Left lung (tissue), 10 donors: Measurements from ENCODE around the gene ACVR2B. TPM values are rescaled to one million over a fixed set of nuclear protein-coding genes. Genes with fewer than 3 reads are reported as not detected.

Experiments used
- ATAC-seq: fragments of 200-7000 bp; cut with Tn5 transposase; one replicate; pipeline ENCODE4 v1.9.1; 2020; ENCODE audit warnings: moderate library complexity
- DNase-seq, 4 donors: peaks; one replicate each; pipeline ENCODE4 v3.0.0-alpha.2; 2013 to 2020
- H3K27ac ChIP-seq, 2 donors: fragments of 200-600 bp; sonication (generic) in 1 of 2; one replicate each; pipeline versions ENCODE4 v1.5.0 to v1.8.0; 2020 to 2021
- H3K27me3 ChIP-seq, 2 donors: fragments of 200-600 bp; sonication (generic) in 1 of 2; one replicate each; pipeline versions ENCODE4 v1.5.0 to v1.8.0; 2020 to 2021
- H3K36me3 ChIP-seq, 2 donors: fragments of 200-600 bp; sonication (generic) in 1 of 2; one replicate each; pipeline versions ENCODE4 v1.5.0 to v1.8.0; 2020 to 2021
- H3K4me1 ChIP-seq, 2 donors: fragments of 200-600 bp; one replicate each; pipeline ENCODE4 v1.8.0; 2021
- H3K4me3 ChIP-seq, 2 donors: fragments of 200-600 bp; sonication (generic) in 1 of 2; one replicate each; pipeline versions ENCODE4 v1.5.0 to v1.8.0; 2020 to 2021; ENCODE audit warnings: mild to moderate bottlenecking in 1 of 2
- H3K9me3 ChIP-seq, 2 donors: fragments of 200-600 bp; sonication (generic) in 1 of 2; one replicate each; pipeline versions ENCODE4 v1.5.0 to v1.8.0; 2020 to 2021
- intact Hi-C, 2 donors: fragments of 100-400 bp; cut with DNase I; formaldehyde crosslinking; loops; one replicate each; pipeline versions ENCODE4 v1.11.2 to v1.14.2; 2022
- polyA plus RNA-seq, 6 donors: library from polyadenylated mRNA; unstranded; fragments of 120-200 nt; gene quantifications; one replicate each; pipeline ENCODE4 v1.2.1, GENCODE V29; 2013; ENCODE audit not compliant: insufficient read length in 6 of 6
- total RNA-seq, 2 donors: library from RNA; stranded (reverse); fragmentation: NEBNext Ultra II Directional; extraction: Animal tissue kit (Norgen Biotek cat#: 25700); gene quantifications; one replicate each; pipeline ENCODE4 v1.2.1, GENCODE V29; 2021
- TF ChIP-seq, protein P1 (sequence below), 2 donors: fragments of 200-600 bp; sonication (generic) in 1 of 2; IDR thresholded peaks; one replicate each; pipeline versions ENCODE4 v1.5.0 to v1.8.0; 2021; ENCODE audit warnings: antibody characterized with exemption in 2 of 2
- donor health status: DM: no; HTN: yes; CAD: no.
- donor health status: DM: no; HTN: no; CAD: no.

The ACVR2B gene
- total and polyA plus RNA-seq, 8 donors = 5.2 to 12.6 (median 11.0) TPM

DNA sequence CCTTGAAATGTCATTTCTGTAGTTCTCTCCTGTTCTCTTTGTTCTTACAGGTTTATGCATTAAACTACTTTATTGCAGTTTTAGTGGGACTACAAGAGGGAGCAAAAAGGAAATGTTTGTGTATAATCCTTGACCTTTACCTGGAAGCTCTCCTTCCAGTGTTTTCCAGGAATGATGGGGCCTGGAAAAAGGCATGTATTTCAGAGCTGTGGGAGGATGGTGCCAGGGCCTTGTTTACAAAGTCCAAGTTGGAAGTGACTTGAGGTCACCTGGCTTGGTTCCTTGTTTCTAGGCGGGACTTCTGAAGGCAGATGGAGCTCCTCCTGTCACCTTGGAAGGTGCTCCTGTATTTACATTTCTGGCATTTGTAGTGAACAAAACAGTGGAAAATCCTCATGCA is 15.1 kb downstream of the ACVR2B start:
- Histone ChIP-seq H3K9me3 (peaks cover 5 to 18% of the 10 kb centered on the region in 2 donors), H3K27me3 (no peaks in the 10 kb centered on the region), H3K4me1 (no peaks in the 10 kb centered on the region), H3K4me3 (no peak overlapping the region), H3K27ac (no peak overlapping the region), H3K36me3 (no peaks in the 10 kb centered on the region)
- TF ChIP-seq, protein P1, sequence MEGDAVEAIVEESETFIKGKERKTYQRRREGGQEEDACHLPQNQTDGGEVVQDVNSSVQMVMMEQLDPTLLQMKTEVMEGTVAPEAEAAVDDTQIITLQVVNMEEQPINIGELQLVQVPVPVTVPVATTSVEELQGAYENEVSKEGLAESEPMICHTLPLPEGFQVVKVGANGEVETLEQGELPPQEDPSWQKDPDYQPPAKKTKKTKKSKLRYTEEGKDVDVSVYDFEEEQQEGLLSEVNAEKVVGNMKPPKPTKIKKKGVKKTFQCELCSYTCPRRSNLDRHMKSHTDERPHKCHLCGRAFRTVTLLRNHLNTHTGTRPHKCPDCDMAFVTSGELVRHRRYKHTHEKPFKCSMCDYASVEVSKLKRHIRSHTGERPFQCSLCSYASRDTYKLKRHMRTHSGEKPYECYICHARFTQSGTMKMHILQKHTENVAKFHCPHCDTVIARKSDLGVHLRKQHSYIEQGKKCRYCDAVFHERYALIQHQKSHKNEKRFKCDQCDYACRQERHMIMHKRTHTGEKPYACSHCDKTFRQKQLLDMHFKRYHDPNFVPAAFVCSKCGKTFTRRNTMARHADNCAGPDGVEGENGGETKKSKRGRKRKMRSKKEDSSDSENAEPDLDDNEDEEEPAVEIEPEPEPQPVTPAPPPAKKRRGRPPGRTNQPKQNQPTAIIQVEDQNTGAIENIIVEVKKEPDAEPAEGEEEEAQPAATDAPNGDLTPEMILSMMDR (IDR thresholded peaks at IDR 0.05) = no peak
- intact Hi-C loops = no loop called here
- ATAC-seq (no peak), DNase-seq (no peak)

DNA sequence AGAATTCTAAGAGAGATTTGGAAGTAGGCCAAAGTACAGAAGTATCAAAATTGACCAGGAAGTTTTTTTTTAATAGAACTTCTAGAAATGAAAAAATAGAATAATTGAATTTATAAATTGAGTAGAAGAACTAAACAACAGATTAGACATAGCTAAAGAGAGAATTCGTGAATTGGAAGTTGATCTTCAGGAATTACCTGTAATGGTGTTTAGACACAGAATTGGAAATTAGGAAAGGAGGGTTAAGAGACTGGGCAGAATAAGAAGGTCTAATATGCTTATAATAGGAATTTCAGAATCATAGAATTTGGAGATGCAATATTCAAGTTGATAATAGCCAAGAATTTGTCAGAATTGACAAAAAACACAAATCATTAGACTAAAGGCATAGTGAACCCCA is 16.2 kb downstream of the ACVR2B start:
- intact Hi-C loops = loop anchor here in 1 of 2 donors (10.0 kb wide), 1 partner anchor 345 kb away; no protein-coding TSS in a partner anchor
- no peaks in the 10 kb centered on the region for H3K4me1 ChIP-seq
- TF ChIP-seq, protein P1 (IDR thresholded peaks at IDR 0.05) = no peak
- DNase-seq = no peak
- peaks cover 5 to 18% of the 10 kb centered on the region in 2 donors for H3K9me3 ChIP-seq
- no peaks in the 10 kb centered on the region for H3K27me3 ChIP-seq
- H3K4me3 ChIP-seq = no peak overlapping the region
- no peak overlapping the region for H3K27ac ChIP-seq
- H3K36me3 ChIP-seq = no peaks in the 10 kb centered on the region
- no peak for ATAC-seq

DNA sequence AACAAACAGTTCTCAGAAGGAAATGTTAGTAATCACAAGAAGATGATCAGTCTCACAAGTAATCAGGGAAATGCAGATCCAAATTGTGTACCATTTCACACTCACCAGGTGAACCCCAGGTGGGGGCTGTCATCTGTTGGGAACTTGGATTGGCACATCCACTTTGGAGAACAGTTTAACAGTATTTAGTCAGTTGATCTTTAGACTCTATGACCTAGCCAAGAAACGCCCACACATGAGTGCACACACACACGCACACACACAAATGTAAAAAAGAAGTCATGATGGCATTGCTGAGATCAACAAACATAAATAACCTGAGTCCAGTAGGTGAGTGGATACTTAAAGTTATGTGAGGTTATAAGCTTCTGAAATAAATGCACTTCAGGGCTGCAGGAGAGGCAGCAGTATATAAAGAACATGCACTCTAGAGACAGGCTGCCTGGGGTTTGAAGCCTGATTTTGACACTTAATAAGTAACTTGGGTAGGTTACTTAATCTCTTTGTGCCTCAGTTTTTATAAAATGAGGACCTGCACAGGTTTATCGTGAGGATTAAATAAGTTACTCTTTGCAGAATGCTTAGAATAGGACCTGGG is 17.7 kb downstream of the ACVR2B start:
- Histone ChIP-seq H3K4me3 (no peak overlapping the region), H3K4me1 (no peaks in the 10 kb centered on the region), H3K27me3 (no peaks in the 10 kb centered on the region), H3K36me3 (no peaks in the 10 kb centered on the region), H3K27ac (no peak overlapping the region), H3K9me3 (peaks cover 5 to 18% of the 10 kb centered on the region in 2 donors)
- TF ChIP-seq, protein P1 (IDR thresholded peaks at IDR 0.05) = no peak
- DNase-seq (no peak), ATAC-seq (peak; percentile 56)
- intact Hi-C loops = loop anchor here in 1 of 2 donors (10.0 kb wide), 1 partner anchor 347 kb away; no protein-coding TSS in a partner anchor

DNA sequence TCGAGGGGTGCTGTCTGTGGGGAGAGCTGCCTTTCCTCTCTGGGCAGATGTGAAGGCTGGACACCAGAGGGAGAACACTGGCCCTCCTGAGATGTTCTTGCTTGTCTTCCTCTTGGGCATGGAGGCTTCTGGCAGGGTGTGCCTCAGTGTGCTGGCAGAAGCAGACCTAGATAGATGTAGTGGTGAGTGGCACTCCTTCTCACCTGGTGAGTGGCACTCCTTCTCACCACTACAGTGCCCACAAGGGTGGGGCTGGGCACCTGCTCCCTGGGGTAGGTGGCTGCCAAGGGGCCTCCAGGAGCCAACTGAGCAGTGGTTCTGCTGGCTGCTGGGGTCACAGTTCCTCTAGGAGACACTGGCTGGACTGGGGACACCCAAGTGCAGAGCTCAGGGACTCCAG is 18.7 kb downstream of the ACVR2B start:
- no peaks in the 10 kb centered on the region for H3K36me3 ChIP-seq
- DNase-seq = no peak
- peaks cover 5 to 18% of the 10 kb centered on the region in 2 donors for H3K9me3 ChIP-seq
- no peaks in the 10 kb centered on the region for H3K4me1 ChIP-seq
- no peak overlapping the region for H3K27ac ChIP-seq
- ATAC-seq = peak; percentile 84
- H3K4me3 ChIP-seq = no peak overlapping the region
- TF ChIP-seq, protein P1 (IDR thresholded peaks at IDR 0.05) = no peak
- intact Hi-C loops = loop anchor here in 1 of 2 donors (10.0 kb wide), 1 partner anchor 348 kb away; no protein-coding TSS in a partner anchor
- no peaks in the 10 kb centered on the region for H3K27me3 ChIP-seq

DNA sequence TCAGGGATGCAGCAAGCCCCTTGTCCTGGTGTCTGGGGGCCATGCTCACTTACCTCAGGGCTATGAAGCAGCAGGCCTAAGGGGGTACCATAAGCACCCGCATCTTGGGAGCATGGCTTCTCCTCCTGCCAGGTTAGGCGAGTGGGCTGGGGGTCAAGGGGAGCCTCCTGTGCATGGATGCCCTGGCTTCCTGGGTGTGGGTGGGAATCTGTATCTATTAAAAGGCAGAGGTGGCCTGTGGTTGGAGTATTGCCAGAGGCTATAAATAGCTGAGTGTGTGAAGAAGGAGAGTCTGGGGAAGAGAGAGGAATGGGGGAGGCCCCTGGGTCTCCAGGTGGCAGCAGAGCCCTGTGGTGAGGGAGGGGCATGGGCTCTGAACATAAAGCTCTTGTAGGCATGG is 19.5 kb downstream of the ACVR2B start:
- DNase-seq (peak in 1 of 4 donors; percentile 25), ATAC-seq (peak; percentile 8)
- H3K9me3 ChIP-seq = peaks cover 5 to 18% of the 10 kb centered on the region in 2 donors
- H3K36me3 ChIP-seq = no peaks in the 10 kb centered on the region
- TF ChIP-seq, protein P1 (IDR thresholded peaks at IDR 0.05) = no peak
- intact Hi-C loops = loop anchor here in 1 of 2 donors (10.0 kb wide), 1 partner anchor 348 kb away; no protein-coding TSS in a partner anchor
- H3K4me1 ChIP-seq = no peaks in the 10 kb centered on the region
- no peak overlapping the region for H3K4me3 ChIP-seq
- H3K27me3 ChIP-seq = no peaks in the 10 kb centered on the region
- H3K27ac ChIP-seq = no peak overlapping the region
